Esophagus squamous epithelium (tissue), 4 donors: ENCODE measurements around the gene ZNF512.

ENCODE experiments used
- CTCF ChIP-seq, 6 experiments: fragments of 450-650 bp in 4 of 6; fragments of 200-600 bp in 2 of 6; sonication (generic) in 2 of 6; IDR thresholded peaks; one replicate each; pipeline ENCODE4 v1.5.1; 2016 to 2019; ENCODE audit warnings: antibody characterized with exemption in 6 of 6, mild to moderate bottlenecking in 4 of 6, moderate library complexity in 4 of 6
- POLR2A ChIP-seq, 4 donors: fragments of 450-650 bp; IDR thresholded peaks; one replicate each; pipeline ENCODE4 v1.6.1; 2017; ENCODE audit warnings: antibody characterized with exemption in 4 of 4, mild to moderate bottlenecking in 4 of 4, moderate library complexity in 3 of 4

GRCh38 chr2:27628767-27629709 is 46.2 kb downstream of the ZNF512 start, which contains the start of the genes CCDC121 and GPN1:
- TF ChIP-seq CTCF (IDR thresholded peaks at IDR 0.05) (no peak), POLR2A (IDR thresholded peaks at IDR 0.05) (peak in 3 of 4 donors; percentile 29 to 68 (median 62))
